HG03558 (cell line): ENCODE data around the gene PURA.
"Not testable (repeated sequence)": the region's sequence is repeated elsewhere in the genome, so short reads cannot be mapped to it uniquely, and the experiment has no call there.

Experiments
- ATAC-seq: cut with Tn5 transposase; IDR thresholded peaks from one replicate; pipeline ENCODE4 v1.9.1; 2021; ENCODE audit warnings: moderate number of reproducible peaks; ENCODE audit not compliant: unreplicated experiment; ENCODE audit errors: extremely low read depth

Gene PURA

DNA sequence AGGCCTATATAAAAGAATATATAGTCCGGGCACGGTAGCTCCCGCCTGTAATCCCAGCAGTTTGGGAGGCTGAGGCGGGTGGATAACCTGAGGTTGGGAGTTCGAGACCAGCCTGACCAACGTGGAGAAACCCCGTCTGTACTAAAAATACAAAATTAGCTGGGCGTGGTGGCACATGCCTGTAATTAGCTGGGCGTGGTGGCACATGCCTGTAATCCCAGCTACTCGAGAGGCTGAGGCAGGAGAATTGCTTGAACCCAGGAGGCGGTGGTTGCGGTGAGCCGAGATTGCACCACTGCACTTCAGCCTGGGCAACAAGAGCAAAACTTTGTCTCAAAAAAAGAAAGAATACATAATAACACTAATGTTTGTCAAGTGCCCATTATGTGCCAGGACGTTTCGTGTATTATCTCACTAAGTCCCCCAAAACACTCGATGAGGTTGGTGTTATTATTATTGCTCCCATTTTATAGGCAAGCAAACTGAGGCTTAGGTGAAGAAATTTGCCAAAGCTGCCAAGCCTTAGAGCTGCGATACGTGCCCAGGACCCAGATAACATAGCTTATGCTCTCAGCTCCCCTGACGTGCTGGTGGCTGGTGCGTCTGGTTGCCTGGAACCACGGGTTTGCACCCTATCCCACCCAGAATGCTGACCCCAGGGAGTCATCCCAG, 40.9 kb downstream of the PURA start:
- not testable (repeated sequence) for ATAC-seq

DNA sequence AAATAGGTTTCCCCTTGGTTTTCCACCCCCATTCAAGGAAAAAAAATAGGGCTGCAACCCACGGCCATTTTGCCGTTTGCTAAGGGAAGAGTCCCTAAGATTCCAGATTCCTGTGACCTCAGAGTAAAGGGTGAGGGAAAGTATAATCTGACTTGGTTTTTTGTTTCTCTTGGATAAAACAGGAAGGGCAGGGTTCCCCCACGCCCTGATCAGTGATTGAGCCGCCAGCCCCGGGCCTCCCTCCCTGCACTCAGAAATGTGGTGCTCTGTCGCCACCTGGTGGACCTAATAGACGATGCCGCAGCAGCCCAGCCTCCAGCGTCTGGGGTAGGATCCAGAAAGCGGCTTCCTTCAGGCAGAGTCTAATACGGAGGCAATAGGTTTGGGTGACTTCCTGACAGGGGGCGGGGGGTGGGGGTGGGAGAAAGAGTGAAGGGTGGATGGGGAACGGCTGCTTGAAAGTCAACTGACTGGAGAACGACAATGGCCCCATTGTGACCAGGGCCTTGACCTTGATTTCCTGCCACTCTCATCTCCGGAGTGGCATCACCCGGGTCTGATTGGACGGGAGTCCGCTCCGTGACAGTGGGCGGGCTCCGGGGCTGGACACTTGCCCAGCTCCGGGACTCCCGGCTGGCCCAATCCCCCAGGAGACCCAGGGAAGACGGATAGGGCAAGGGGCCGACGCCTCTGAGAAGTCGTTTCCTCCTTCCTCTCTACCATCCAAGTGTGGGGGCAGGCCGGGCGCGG, 43.3 kb downstream of the PURA start:
- peak; percentile 88 for ATAC-seq

DNA sequence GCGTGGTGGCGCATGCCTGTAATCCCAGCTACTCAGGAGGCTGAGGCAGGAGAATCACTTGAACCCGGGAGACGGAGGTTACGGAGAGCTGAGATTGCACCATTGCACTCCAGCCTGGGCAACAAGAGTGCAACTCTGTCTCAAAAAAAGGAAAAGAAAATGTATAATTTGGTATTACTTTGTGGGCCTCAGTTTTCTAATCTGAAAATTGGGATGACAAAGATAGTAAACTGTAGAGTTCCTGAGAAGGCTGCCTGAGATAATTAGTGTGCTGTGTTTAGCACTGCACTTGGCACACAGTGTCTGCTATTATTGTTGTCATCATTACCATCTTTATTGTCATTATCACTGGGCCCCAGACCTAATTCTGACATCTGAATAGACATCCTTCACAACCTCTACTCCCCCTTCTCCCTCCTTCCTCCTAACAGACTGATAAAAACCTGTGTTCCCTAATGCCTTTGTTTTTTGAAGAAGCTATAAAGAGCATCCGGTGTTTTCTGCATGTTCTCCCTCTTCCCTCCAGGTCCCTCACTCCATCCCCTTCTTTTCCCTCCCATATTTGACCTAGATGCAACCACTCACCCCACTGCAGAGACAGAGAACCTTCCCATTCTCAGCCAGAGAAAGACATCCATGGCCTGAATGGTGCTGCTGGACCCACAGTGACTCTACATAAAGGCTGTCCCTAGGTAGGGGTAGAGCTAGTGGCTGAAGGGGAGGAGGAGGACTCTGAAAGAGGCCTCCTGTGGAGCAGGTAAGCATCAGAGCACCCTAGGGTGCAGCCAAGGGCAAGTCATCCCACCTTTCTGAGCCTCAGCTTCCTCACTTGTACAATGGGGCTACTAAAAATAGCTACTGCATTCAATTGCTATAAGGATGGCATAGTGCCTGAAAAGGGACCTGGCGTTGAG, 45.4 kb downstream of the PURA start:
- ATAC-seq = no peak

DNA sequence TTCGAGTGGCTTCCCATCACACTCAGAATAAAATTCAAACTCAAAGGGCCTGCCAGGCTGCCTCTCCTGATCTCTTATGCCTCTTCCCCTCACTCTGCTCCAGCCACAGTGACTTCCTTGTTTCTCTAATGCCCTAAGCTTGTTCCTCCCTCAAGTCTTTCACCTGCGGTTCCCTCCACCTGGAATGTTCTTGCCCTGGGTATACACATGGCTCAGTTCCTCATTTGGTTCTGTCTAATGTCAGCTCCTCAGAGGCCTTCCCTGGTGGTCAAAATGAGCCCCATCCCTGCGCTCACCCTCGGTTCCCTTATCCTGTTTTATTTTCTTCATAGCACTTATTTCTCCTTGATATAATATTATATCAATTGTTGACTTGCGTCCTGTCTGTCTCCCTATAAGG, 48.4 kb downstream of the PURA start:
- no peak for ATAC-seq

DNA sequence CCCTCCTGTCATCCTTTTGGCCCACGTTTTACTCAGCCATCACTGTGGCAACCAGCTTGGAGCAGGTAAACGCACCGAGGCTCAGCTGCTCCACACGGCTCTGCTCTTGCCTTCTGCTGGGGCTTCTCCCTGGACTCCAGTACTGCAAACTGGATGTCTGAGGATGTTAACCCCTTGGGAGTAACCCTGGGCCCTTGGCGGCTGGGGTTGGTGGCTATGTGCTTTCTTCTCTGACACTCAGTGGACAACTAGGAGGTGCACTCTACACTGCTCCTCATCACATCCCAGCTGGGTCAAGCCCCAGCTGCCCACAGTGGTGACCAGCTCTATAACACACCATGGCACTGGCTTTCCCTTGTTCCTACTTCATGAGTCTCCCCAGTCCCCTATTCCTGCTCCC, 48.9 kb downstream of the PURA start:
- no peak for ATAC-seq

DNA sequence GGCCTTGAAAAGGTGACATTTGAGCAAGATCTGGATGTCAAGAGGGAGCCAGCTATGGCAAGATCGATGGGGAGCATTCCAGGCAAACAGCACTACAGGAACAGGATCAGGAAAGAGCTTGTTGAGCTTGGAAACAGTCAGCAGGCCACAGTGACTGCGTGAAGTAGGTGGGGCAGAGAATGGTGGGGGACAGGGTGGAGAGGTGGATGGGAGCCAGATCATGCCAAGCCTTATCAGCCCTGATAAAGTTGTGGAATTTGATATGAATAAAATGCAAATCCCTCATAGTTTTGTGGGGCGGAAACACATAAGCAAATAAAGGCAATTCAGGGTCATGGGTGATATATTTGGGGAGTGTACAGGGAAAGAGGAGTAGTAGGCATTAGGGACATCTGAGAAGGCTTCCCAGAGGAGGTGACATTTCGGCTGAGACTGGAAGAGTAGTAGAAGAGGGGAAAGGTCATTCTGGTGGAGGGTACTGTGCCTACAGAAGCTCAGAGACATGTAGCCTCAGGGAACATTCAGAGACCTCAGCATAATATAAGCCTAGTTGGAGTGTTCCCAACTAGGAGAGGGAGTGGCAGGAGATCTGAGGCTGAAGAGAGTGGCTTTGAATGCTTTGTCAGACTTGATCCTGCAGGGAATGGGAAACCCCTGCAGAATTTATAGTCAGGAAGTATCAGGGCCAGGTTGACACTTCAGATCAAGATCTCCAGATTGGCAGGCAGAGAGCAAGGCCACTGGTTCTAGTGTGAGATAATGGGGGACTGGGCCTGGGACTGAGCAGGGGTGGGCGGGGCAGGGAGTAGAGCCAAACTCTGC, 51.4 kb downstream of the PURA start:
- no peak for ATAC-seq

DNA sequence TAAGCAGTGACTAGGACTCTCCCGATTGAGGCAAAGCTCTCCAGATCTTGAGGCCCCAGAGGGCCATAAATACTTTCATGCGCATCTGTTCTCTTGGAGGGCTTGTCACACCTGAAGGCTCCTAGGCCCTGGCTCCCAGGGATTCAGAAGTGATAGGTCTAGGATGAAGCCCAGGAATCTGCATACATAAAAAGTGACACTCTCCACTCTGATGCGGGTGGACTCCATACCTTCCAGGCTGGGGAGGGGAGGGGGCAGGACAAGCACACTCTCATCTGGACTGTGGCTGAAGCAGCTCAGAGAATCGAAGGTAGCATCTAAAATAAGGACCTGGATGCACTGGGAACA, 52.0 kb downstream of the PURA start:
- no peak for ATAC-seq

DNA sequence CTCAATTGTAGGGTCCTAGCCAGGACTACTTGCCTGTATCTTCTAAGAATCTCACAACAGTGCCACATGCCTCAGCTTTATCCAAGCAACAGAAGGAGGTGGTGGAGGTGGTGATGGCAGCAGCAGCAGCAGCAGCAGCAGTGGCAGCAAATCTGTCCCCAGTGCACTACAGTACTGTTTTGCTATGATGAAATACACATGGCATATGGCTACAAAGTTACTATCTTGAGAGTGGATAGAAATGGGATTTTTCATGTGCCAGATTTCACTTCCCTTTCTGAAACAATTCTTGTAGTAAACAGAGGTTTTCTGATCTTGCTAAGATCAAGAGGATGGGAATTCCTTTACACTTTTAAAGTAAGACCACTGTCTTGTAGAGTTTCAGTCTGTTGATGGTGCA, 53.0 kb downstream of the PURA start:
- no peak for ATAC-seq

DNA sequence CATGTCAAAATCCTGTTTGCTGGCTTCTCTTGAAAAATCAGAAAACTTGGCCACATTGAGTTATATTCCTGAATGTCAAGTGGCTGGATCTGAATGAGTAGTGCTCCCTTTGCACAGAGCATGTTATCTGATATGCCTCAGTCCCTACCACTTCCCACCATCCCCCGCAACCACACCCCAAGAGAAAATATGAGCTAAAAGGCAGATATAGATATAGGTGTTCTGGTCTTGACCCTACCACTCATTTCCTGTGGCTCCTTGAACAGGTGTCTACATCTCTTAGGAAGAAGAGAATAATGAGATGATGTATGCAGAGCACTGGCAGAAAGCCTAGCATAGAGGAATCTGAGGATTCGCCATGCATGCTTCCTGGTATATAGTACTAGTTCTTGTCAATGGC, 54.5 kb downstream of the PURA start:
- no peak for ATAC-seq

DNA sequence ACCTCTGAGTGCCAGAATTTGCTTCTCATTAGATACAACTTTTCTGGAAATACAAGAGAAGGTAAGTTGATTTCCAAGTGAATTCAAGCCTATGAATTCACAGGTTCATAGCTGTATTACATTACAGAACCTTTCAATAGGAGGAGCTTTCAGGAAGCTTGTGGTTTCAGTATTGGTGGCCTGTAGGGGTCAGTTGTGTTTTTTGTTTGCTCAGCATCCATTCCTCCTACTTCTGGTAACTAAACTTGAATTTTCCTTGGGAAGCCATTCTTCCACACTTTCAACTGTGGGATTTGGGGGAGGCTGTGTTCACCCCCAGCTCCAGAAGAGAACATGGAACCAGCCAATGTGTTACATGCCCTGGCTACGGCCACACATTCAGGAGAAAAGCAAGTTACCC, 55.5 kb downstream of the PURA start:
- ATAC-seq = no peak

DNA sequence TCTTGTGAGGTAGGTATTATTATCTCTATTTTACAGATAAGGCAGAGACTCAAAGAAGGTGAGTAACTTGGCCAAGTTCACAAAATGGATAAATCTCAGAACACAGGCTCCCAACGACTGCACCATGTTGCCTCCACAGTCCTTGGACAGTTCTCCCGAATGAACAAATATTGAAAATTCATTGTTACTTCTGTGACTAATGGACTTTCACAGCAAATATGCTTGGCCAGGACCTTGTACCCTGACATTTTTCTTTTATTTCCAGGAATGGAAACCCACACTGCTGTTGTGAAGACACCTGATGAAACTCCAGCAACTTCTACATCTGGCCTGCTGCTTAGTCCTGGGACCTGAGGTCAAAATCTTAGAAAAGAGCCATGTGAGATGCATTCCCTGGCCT, 58.6 kb downstream of the PURA start:
- ATAC-seq = no peak

DNA sequence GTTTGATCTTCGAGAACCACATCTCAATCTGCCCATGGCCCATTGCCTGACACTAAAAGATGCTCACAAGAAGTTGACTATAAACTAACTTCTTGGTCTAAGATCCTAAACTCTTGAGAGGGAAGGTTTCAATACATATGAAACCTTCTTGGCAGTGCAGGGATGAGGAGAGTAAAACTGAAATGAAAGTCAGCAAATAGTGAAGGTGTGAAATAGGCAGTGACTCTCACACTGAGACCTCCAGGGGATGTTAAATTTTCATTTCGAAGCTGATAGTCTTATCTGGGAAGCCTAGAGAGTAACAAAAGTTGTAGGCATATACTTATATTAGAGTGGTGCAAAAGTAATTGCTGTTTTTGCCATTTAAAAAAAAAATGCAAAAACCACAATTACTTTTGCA, 60.1 kb downstream of the PURA start:
- no peak for ATAC-seq

DNA sequence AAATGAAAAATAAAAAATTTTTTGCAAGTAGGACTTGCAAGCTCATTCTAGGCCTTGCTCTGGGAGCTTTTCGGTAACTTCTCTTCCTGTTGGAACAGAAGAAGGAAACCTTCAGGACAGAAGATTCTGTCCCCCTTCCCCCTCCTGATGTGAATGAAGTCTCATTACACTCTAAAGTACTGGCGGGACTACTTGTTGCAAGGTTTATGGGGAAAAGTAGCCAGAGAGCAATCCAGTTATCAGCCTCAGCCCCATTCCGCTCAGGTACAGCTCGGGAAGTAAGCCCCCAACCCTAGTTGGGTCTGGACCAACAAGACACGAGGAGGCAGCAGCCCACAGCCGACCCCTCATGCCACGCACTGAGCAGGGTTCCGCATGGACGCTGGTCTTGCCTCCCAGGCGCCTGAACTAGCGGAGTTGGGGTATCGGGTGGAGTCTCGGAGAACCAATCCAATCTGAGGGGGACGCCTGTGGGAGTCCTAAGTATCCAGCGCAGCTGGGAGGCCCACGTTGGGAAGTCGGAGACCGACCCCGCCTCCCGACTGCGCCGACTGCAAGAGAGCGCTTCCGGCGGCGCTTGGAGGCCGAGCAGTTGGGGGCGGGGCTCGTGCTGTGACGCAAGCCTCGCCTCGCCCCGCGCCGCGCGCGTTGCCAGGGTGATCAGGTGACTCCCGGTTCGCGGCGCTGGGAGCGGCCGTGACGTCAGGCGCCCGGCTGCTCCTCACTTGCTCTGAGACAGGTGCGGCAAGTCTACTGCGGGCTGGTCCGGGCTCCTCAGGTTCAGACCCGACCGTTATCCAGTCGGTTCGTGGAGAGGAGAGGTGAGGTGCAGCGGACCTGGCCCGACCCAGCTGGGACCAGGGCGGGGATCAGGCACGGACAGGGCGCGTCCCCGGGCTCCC, 60.8 kb downstream of the PURA start, which contains the start of gene CYSTM1:
Gene CYSTM1 (plus strand): TSS at position 724 of the 902 bp plus-strand sequence. CDS start 19,278 bp downstream, outside the sequence.
- peak; percentile 89 for ATAC-seq
